Measurements from ENCODE around the gene L2HGDH. TPM values are rescaled to one million over a fixed set of nuclear protein-coding genes. Genes with fewer than 3 reads are reported as not detected.

The L2HGDH gene
- total and polyA plus RNA-seq, 8 donors, result 1.2 to 31.7 (median 3.2) TPM

DNA sequence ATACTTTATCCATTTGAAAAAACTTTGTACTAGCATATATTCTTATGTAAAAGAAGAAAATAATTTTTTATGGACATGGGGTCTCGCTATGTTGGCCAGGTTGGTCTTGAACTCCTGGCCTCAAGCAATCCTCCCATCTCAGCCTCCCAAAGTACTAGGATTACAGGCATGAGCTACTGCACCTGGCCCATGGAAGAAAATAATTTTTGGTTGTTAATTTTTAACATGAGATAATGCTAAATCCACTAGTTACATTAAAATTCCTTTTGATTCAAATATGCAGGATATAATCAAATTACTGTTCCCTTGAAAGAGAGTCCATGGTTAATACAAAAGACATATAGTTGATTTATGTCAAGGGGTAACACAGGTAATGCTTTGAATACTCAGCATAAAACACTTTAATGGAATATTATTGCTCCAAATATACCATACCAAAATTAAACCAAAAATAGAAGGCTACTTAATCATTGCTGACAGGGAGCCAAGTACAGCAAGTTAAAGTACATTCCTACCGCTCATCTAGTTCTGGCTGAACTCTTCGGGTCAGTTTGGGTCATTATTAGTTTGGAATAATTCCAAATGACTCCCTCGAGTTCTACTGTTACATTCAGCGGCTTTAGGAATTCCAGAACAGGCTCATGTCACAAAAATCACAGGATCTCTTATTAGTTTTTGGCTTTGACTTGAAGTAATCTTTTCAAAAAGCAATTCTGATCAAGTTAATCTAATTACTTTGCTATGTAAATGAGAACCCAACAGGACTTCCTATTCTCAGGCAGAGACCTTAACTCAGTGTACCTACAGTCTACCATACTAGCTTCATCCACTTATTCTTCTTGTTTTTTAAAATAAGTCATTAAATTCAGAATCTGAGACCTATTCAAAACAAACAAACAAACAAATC, 86.7 kb downstream of the L2HGDH start:
- Histone ChIP-seq H3K4me1 (peaks cover 25 to 87% (median 52%) of the 10 kb centered on the region in 4 donors), H3K36me3 (peaks cover 0 to 4% (median 0%) of the 10 kb centered on the region in 4 donors), H3K9me3 (no peaks in the 10 kb centered on the region), H3K4me3 (peak overlapping the region in 1 of 4 donors; percentile 22), H3K27ac (peak overlapping the region in 4 of 5 donors; percentile 15 to 64 (median 34)), H3K27me3 (no peaks in the 10 kb centered on the region)
- DNase-seq, result peak in 1 of 2 donors; percentile 74
- WGBS, 5 donors, result 26 to 31% (median 28%) methylated on average over 5 of the region's 5 CpGs
- intact Hi-C loops (cut with DNase I; ENCODE audit: low total_unique reads), result no loop called here
- TF ChIP-seq POLR2AphosphoS5 (IDR thresholded peaks at IDR 0.05), result peak in 2 of 3 donors; percentile 36 to 41
- no peak for TF ChIP-seq POLR2A (IDR thresholded peaks at IDR 0.05)

DNA sequence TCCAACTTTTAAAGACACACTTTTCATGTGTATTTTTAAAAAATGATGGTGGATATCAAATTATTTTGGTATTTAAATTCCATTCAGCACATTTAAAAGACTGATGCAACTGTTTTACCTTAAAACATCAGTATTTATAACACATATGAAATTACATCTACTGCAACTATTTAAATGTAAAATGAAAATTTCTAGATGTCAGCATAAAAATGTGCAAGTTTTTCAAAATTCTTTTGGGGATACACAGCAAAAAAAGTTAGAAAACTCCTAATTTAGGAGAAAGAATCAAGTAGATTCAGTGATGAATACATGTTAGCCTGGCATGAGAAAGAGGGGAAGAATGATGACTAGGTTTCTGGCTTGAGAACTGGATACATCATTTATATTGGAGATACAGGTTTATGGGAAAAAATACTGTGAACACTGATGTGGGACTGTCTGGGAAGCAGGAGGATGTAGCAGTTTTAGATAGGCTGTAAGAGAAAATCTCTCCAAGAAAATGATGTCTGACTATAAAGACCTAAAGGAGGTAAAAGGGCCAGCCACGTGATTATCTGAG, 89.9 kb downstream of the L2HGDH start:
- no peak for DNase-seq
- Histone ChIP-seq H3K27me3 (no peaks in the 10 kb centered on the region), H3K4me1 (peaks cover 17 to 67% (median 40%) of the 10 kb centered on the region in 4 donors), H3K27ac (peak overlapping the region in 1 of 5 donors; percentile 23), H3K4me3 (no peak overlapping the region), H3K36me3 (peaks cover 0 to 4% (median 0%) of the 10 kb centered on the region in 4 donors), H3K9me3 (no peaks in the 10 kb centered on the region)
- WGBS, 5 donors, result 46 to 70% (median 69%) methylated on average over 1 of the region's 1 CpG
- intact Hi-C loops (cut with DNase I; ENCODE audit: low total_unique reads), result no loop called here
- no peak for TF ChIP-seq POLR2AphosphoS5 (IDR thresholded peaks at IDR 0.05)
- no peak for TF ChIP-seq POLR2A (IDR thresholded peaks at IDR 0.05)
- no peak for TF ChIP-seq EP300 (IDR thresholded peaks at IDR 0.05)
- TF ChIP-seq, protein P1, sequence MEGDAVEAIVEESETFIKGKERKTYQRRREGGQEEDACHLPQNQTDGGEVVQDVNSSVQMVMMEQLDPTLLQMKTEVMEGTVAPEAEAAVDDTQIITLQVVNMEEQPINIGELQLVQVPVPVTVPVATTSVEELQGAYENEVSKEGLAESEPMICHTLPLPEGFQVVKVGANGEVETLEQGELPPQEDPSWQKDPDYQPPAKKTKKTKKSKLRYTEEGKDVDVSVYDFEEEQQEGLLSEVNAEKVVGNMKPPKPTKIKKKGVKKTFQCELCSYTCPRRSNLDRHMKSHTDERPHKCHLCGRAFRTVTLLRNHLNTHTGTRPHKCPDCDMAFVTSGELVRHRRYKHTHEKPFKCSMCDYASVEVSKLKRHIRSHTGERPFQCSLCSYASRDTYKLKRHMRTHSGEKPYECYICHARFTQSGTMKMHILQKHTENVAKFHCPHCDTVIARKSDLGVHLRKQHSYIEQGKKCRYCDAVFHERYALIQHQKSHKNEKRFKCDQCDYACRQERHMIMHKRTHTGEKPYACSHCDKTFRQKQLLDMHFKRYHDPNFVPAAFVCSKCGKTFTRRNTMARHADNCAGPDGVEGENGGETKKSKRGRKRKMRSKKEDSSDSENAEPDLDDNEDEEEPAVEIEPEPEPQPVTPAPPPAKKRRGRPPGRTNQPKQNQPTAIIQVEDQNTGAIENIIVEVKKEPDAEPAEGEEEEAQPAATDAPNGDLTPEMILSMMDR (IDR thresholded peaks at IDR 0.05), result no peak

DNA sequence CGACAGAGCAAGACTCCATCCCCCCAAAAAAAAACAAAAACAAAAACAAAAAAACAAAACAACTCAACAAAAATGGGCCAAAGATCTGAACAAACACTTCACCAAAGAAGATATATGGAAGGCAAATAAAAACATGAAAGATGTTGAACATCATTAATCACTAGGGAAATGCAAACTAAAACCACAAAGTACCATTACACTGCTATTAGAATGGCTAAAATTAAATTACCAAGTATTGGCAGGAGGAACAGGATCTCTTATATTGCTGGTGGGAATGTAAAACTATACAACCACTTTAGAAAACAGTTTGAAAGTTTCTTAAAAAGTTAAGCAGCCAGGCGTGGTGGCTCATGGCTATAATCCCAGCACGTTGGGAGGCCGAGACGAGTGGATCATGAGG, 93.5 kb downstream of the L2HGDH start:
- Histone ChIP-seq H3K4me1 (peaks cover 3 to 72% (median 40%) of the 10 kb centered on the region in 4 donors), H3K36me3 (peaks cover 0 to 4% (median 2%) of the 10 kb centered on the region in 4 donors), H3K9me3 (no peaks in the 10 kb centered on the region), H3K27ac (no peak overlapping the region), H3K27me3 (no peaks in the 10 kb centered on the region), H3K4me3 (no peak overlapping the region)
- 80 to 85% (median 84%) methylated on average over 5 of the region's 5 CpGs for WGBS, 5 donors
- intact Hi-C loops (cut with DNase I; ENCODE audit: low total_unique reads), result no loop called here
- DNase-seq, result no peak
- TF ChIP-seq POLR2AphosphoS5 (IDR thresholded peaks at IDR 0.05) (no peak), EP300 (IDR thresholded peaks at IDR 0.05) (no peak), POLR2A (IDR thresholded peaks at IDR 0.05) (no peak)
- TF ChIP-seq, protein P1 (IDR thresholded peaks at IDR 0.05), result no peak

DNA sequence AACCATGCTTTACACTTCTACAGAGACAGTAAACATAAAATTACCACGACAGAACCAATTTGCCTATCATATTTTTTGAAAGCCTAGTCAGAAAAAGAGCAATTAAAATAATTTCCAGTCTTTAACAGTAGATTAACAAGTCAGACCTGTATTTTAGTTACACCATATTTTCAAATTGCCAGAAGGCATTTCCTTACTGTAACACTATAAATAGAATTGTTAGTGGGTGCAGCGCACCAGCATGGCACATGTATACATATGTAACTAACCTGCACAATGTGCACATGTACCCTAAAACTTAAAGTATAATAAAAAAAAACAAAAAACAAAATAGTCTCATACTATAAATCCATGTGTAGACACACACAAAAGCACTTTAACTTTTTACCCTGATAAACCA, 96.6 kb downstream of the L2HGDH start:
- H3K27me3 ChIP-seq, result no peaks in the 10 kb centered on the region
- H3K9me3 ChIP-seq, result no peaks in the 10 kb centered on the region
- peaks cover 0 to 3% (median 0%) of the 10 kb centered on the region in 4 donors for H3K36me3 ChIP-seq
- H3K4me1 ChIP-seq, result peaks cover 6 to 61% (median 34%) of the 10 kb centered on the region in 4 donors
- no peak for TF ChIP-seq EP300 (IDR thresholded peaks at IDR 0.05)
- TF ChIP-seq POLR2AphosphoS5 (IDR thresholded peaks at IDR 0.05), result no peak
- TF ChIP-seq, protein P1 (IDR thresholded peaks at IDR 0.05), result no peak
- no peak for TF ChIP-seq POLR2A (IDR thresholded peaks at IDR 0.05)
- intact Hi-C loops (cut with DNase I; ENCODE audit: low total_unique reads), result no loop called here
- WGBS, 5 donors, result 74 to 84% (median 82%) methylated on average over 2 of the region's 2 CpGs
- no peak overlapping the region for H3K27ac ChIP-seq
- DNase-seq, result no peak
- H3K4me3 ChIP-seq, result no peak overlapping the region

Data from stomach (tissue), 9 donors.